ENCODE data around the gene RCBTB1. TPM values are rescaled to one million over a fixed set of nuclear protein-coding genes. Genes with fewer than 3 reads are reported as not detected.
A peak's percentile ranks its signal among the peaks of the same experiment; 100 is the strongest.

RCBTB1 gene
- total RNA-seq, 3 donors from 2014 or later (not counting 1 experiment from before 2014, with no cell fraction given) = 19.7 to 28.5 (median 28.4) TPM

- H3K36me3 ChIP-seq (ENCODE audit: control insufficient read depth, insufficient read depth, low read length) = peaks cover 2% of the 10 kb centered on the region
- ATAC-seq (peak; percentile 82 to 93 (median 89)), DNase-seq (peak; percentile 83 to 93)
- Mint-ChIP-seq H3K27me3 (ENCODE audit: low read depth in 2 of 2) (no peaks in the 10 kb centered on the region), H3K9me3 (no peaks in the 10 kb centered on the region), H3K4me1 (peaks cover 36 to 39% of the 10 kb centered on the region in 2 donors), H3K4me3 (peak within 1 kb of the TSS; percentile 97), H3K36me3 (no peaks in the 10 kb centered on the region), H3K27ac (peak within 1 kb of the TSS; percentile 81 to 97)
- TF ChIP-seq CTCF (IDR thresholded peaks at IDR 0.05) = no peak
- under 1% methylated on average over 71 of the region's 71 CpGs for WGBS (ENCODE audit: insufficient coverage)
- H3K27ac ChIP-seq (ENCODE audit: low read length) = peak within 1 kb of the TSS; percentile 95
- peak within 1 kb of the TSS; percentile 71 for H3K4me3 ChIP-seq (ENCODE audit: low read length)
- no peaks in the 10 kb centered on the region for H3K27me3 ChIP-seq (ENCODE audit: control insufficient read depth, insufficient read depth, low read length)
- intact Hi-C loops (cut with micrococcal nuclease) = loop anchor here (1.0 to 5.0 kb wide), 3 partner anchors 51 to 586 kb away; partner anchors contain the start of gene KPNA3
- peaks cover 20% of the 10 kb centered on the region for H3K4me1 ChIP-seq (ENCODE audit: control insufficient read depth, insufficient read depth, low read length)
- no peaks in the 10 kb centered on the region for H3K9me3 ChIP-seq (ENCODE audit: control insufficient read depth, insufficient read depth, low read length)
These were observed 89.3 kb downstream of the RCBTB1 start, which contains the start of gene PHF11 for GRCh38 chr13:49495783-49496762. PHF11 (plus strand) TSS chr13:49495953; CDS start chr13:49496002, 49 bp downstream.

GRCh38 chr13:49494645-49495044, 90.7 kb downstream of the RCBTB1 start:
- Mint-ChIP-seq H3K4me3 (peak overlapping the region; percentile 97), H3K27ac (peak overlapping the region; percentile 81 to 97), H3K36me3 (no peaks in the 10 kb centered on the region), H3K4me1 (peaks cover 28 to 31% of the 10 kb centered on the region in 2 donors), H3K27me3 (ENCODE audit: low read depth in 2 of 2) (no peaks in the 10 kb centered on the region), H3K9me3 (no peaks in the 10 kb centered on the region)
- no peaks in the 10 kb centered on the region for H3K9me3 ChIP-seq (ENCODE audit: control insufficient read depth, insufficient read depth, low read length)
- no peaks in the 10 kb centered on the region for H3K27me3 ChIP-seq (ENCODE audit: control insufficient read depth, insufficient read depth, low read length)
- intact Hi-C loops (cut with micrococcal nuclease) = loop anchor here (1.0 to 5.0 kb wide), 3 partner anchors 49 to 588 kb away; partner anchors contain the start of gene KPNA3
- peaks cover 20% of the 10 kb centered on the region for H3K4me1 ChIP-seq (ENCODE audit: control insufficient read depth, insufficient read depth, low read length)
- 85% methylated on average over 2 of the region's 2 CpGs for WGBS (ENCODE audit: insufficient coverage)
- peak overlapping the region; percentile 90 for H3K27ac ChIP-seq (ENCODE audit: low read length)
- TF ChIP-seq CTCF (IDR thresholded peaks at IDR 0.05) = no peak
- no peaks in the 10 kb centered on the region for H3K36me3 ChIP-seq (ENCODE audit: control insufficient read depth, insufficient read depth, low read length)
- DNase-seq (peak in 1 of 2 donors; percentile 20), ATAC-seq (no peak)
- H3K4me3 ChIP-seq (ENCODE audit: low read length) = peak overlapping the region; percentile 71

- WGBS (ENCODE audit: insufficient coverage) = no CpG with 5 or more reads among the region's 2 CpGs
- intact Hi-C loops (cut with micrococcal nuclease) = no loop called here
- H3K4me1 Mint-ChIP-seq = no peaks in the 10 kb centered on the region
- no peaks in the 10 kb centered on the region for H3K4me1 ChIP-seq (ENCODE audit: control insufficient read depth, insufficient read depth, low read length)
- no peak for ATAC-seq
- no peak overlapping the region for H3K4me3 Mint-ChIP-seq
- no peaks in the 10 kb centered on the region for H3K9me3 Mint-ChIP-seq
- peaks cover 39% of the 10 kb centered on the region for H3K36me3 ChIP-seq (ENCODE audit: control insufficient read depth, insufficient read depth, low read length)
- H3K36me3 Mint-ChIP-seq = no peaks in the 10 kb centered on the region
- no peak overlapping the region for H3K4me3 ChIP-seq (ENCODE audit: low read length)
- no peak overlapping the region for H3K27ac Mint-ChIP-seq
- no peaks in the 10 kb centered on the region for H3K27me3 ChIP-seq (ENCODE audit: control insufficient read depth, insufficient read depth, low read length)
- no peak for DNase-seq
- H3K9me3 ChIP-seq (ENCODE audit: control insufficient read depth, insufficient read depth, low read length) = no peaks in the 10 kb centered on the region
- no peak overlapping the region for H3K27ac ChIP-seq (ENCODE audit: low read length)
- no peak for TF ChIP-seq CTCF (IDR thresholded peaks at IDR 0.05)
- no peaks in the 10 kb centered on the region for H3K27me3 Mint-ChIP-seq (ENCODE audit: low read depth in 2 of 2)
These were observed 96.8 kb downstream of the RCBTB1 start for GRCh38 chr13:49488563-49488962.

Other genes starting within 250 kb of the RCBTB1 start
- gene CAB39L, start 141.5 kb downstream of the RCBTB1 start, total RNA-seq = 1 to 10 TPM; 4.4 to 6.5 (median 6.0) TPM
- gene SETDB2, start 141.3 kb downstream of the RCBTB1 start, total RNA-seq = 10 to 100 TPM; 15.8 to 17.4 (median 16.4) TPM
- gene PHF11, start 89.6 kb downstream of the RCBTB1 start, total RNA-seq = 100 to 1,000 TPM in 2 of 3 donors, 10 to 100 TPM in 1; 89.0 to 113 (median 111) TPM
- gene ARL11, start 42.9 kb upstream of the RCBTB1 start, total RNA-seq = 1 to 10 TPM in 1 of 3 donors, under 1 TPM in 2; 0.48 to 1.5 (median 0.61) TPM
- gene EBPL, start 105.9 kb upstream of the RCBTB1 start, total RNA-seq = 10 to 100 TPM in 2 of 3 donors, 1 to 10 TPM in 1; 7.1 to 11.3 (median 10.7) TPM
- 10 to 100 TPM; 27.8 to 35.5 (median 29.8) TPM for gene KPNA3, start 207.1 kb upstream of the RCBTB1 start, total RNA-seq

Data from natural killer cell (primary cell).